GM12892 (cell line): ENCODE data around the gene ROCK2.

ENCODE experiments used
- DNase-seq: peaks from one replicate; pipeline ENCODE4 v3.0.0; 2011; ENCODE audit not compliant: insufficient read length
- FAIRE-seq: peaks from 2 replicates; lab custom pipeline; 2011; peaks lifted over from hg19 to GRCh38; lab: Jason Lieb, UNC
- POLR2A ChIP-seq: IDR thresholded peaks from 2 replicates; pipeline ENCODE4 v1.6.1; 2011; ENCODE audit warnings: low read depth, low read length, control low read depth
- POLR2AphosphoS5 ChIP-seq: IDR thresholded peaks from 2 replicates; pipeline ENCODE4 v1.6.1; 2011; ENCODE audit warnings: low read depth, low read length, control low read depth
- TAF1 ChIP-seq: IDR thresholded peaks from 2 replicates; pipeline ENCODE4 v1.6.1; 2011; ENCODE audit warnings: low read depth, mild to moderate bottlenecking, control low read depth, low read length, borderline replicate concordance

The ROCK2 gene

GRCh38 chr2:11344956-11345677, 681 bp upstream of the ROCK2 start:
- TF ChIP-seq POLR2A = no peak
- TF ChIP-seq TAF1 = no peak
- TF ChIP-seq POLR2AphosphoS5 = no peak
- FAIRE-seq = no peak
- DNase-seq = no peak

- FAIRE-seq = peak; percentile 50
These were observed 640 bp downstream of the ROCK2 start for GRCh38 chr2:11343650-11344341.

GRCh38 chr2:11343368-11343649, 1.1 kb downstream of the ROCK2 start:
- no peak for DNase-seq
- FAIRE-seq = peak; percentile 74
- TF ChIP-seq POLR2AphosphoS5 (no peak), TAF1 (no peak), POLR2A (no peak)

More at GRCh38 chr2:11343650-11344341, 640 bp downstream of the ROCK2 start:
- peak; percentile 29 for DNase-seq
- TF ChIP-seq POLR2AphosphoS5 (0 out of 2 replicates have a peak, but pooled peaks have one; percentile 35), POLR2A (peak; percentile 22; the same call in 1 of the 2 replicates), TAF1 (0 out of 2 replicates have a peak, but pooled peaks have one; percentile 27)

- FAIRE-seq = peak; percentile 77
- TF ChIP-seq TAF1 (no peak), POLR2AphosphoS5 (no peak), POLR2A (no peak)
- no peak for DNase-seq
These were observed 1.7 kb downstream of the ROCK2 start for GRCh38 chr2:11342551-11343367.

- DNase-seq (no peak), FAIRE-seq (no peak)
- TF ChIP-seq POLR2A (no peak), TAF1 (no peak), POLR2AphosphoS5 (no peak)
These were observed 3.7 kb downstream of the ROCK2 start for GRCh38 chr2:11340717-11341116.

GRCh38 chr2:11339508-11340083, 4.8 kb downstream of the ROCK2 start:
- DNase-seq (no peak), FAIRE-seq (no peak)
- TF ChIP-seq POLR2AphosphoS5 (no peak), TAF1 (no peak), POLR2A (no peak)

GRCh38 chr2:11338580-11338979, 5.9 kb downstream of the ROCK2 start:
- no peak for FAIRE-seq
- no peak for DNase-seq
- TF ChIP-seq POLR2AphosphoS5 = no peak
- no peak for TF ChIP-seq POLR2A
- TF ChIP-seq TAF1 = no peak

- FAIRE-seq (no peak), DNase-seq (no peak)
- TF ChIP-seq POLR2AphosphoS5 = no peak
- TF ChIP-seq POLR2A = no peak
- no peak for TF ChIP-seq TAF1
These were observed 6.5 kb downstream of the ROCK2 start for GRCh38 chr2:11337909-11338308.

GRCh38 chr2:11336189-11336588, 8.2 kb downstream of the ROCK2 start:
- no peak for FAIRE-seq
- no peak for TF ChIP-seq TAF1
- no peak for TF ChIP-seq POLR2A
- no peak for TF ChIP-seq POLR2AphosphoS5
- DNase-seq = no peak

GRCh38 chr2:11333427-11334183, 10.8 kb downstream of the ROCK2 start:
- TF ChIP-seq POLR2AphosphoS5 = no peak
- no peak for TF ChIP-seq POLR2A
- no peak for TF ChIP-seq TAF1
- no peak for FAIRE-seq

More at GRCh38 chr2:11333427-11334183, 10.8 kb downstream of the ROCK2 start:
- DNase-seq = no peak
